Neural crest cell (in vitro differentiated cells): ENCODE data around the gene MYH15. TPM values are rescaled to one million over a fixed set of nuclear protein-coding genes. Genes with fewer than 3 reads are reported as not detected.

ENCODE experiments used
- DNase-seq: peaks from one replicate; pipeline ENCODE4 v3.0.0; 2021; ENCODE audit warnings: low read depth, mixed read lengths, low spot score
- H3K27ac Mint-ChIP-seq: one replicate; pipeline ENCODE4 v1.8.0; 2021; ENCODE audit warnings: mild to moderate bottlenecking, mixed read lengths; ENCODE audit not compliant: unreplicated experiment
- H3K27me3 Mint-ChIP-seq: 2 replicates; pipeline ENCODE4 v1.8.0; 2021; ENCODE audit warnings: low read depth, mild to moderate bottlenecking, mixed read lengths
- H3K36me3 Mint-ChIP-seq: 2 replicates; pipeline ENCODE4 v1.8.0; 2021; ENCODE audit warnings: low read depth, mild to moderate bottlenecking, mixed read lengths
- H3K4me1 Mint-ChIP-seq: 2 replicates; pipeline ENCODE4 v1.8.0; 2021; ENCODE audit warnings: mixed read lengths
- H3K4me3 Mint-ChIP-seq: one replicate; pipeline ENCODE4 v1.8.0; 2021; ENCODE audit warnings: mild to moderate bottlenecking, mixed read lengths
- H3K9me3 Mint-ChIP-seq: 2 replicates; pipeline ENCODE4 v1.8.0; 2021; ENCODE audit warnings: mixed read lengths
- total RNA-seq: library from RNA; stranded (reverse); gene quantifications from 2 replicates; pipeline ENCODE4 v1.2.1, GENCODE V29; 2021
- TF ChIP-seq, protein P1 (sequence below): fragments of 200-600 bp; sonication (generic); conservative IDR thresholded peaks from 2 replicates; pipeline ENCODE4 v1.5.0; 2021; ENCODE audit warnings: antibody characterized with exemption, mild to moderate bottlenecking

The MYH15 gene
- total RNA-seq, 1 donor from 2014 or later: 0.16 TPM

DNA sequence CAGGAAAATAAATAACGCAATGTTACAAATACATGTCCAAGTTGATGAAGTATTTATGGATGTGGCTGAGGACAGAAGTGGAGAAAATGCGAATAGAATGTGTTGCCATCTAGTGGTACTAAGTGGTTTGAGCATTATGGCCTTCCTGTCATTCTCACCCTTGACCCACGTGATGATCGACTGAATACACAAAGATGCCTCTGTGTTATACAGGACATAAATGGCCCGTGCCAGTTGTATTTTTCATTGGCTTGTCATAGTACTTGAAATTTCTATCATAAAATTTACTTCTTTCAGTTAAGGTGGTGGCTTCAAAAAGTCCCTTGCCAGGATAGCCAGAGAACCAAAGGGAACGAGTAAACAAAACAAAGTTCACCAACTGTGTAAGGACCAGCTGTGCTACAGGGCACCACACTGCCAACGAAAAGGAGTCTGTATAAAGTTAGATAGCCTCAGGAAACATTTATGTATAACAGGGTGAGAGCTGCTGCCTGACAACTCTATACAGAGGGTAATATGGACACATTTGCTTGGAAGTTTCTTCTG lies 103.7 kb downstream of the MYH15 start:
- Mint-ChIP-seq H3K4me3 (no peak overlapping the region), H3K9me3 (no peaks in the 10 kb centered on the region), H3K27ac (no peak overlapping the region), H3K4me1 (peaks cover 15% of the 10 kb centered on the region), H3K27me3 (no peaks in the 10 kb centered on the region), H3K36me3 (no peaks in the 10 kb centered on the region)
- TF ChIP-seq, protein P1, sequence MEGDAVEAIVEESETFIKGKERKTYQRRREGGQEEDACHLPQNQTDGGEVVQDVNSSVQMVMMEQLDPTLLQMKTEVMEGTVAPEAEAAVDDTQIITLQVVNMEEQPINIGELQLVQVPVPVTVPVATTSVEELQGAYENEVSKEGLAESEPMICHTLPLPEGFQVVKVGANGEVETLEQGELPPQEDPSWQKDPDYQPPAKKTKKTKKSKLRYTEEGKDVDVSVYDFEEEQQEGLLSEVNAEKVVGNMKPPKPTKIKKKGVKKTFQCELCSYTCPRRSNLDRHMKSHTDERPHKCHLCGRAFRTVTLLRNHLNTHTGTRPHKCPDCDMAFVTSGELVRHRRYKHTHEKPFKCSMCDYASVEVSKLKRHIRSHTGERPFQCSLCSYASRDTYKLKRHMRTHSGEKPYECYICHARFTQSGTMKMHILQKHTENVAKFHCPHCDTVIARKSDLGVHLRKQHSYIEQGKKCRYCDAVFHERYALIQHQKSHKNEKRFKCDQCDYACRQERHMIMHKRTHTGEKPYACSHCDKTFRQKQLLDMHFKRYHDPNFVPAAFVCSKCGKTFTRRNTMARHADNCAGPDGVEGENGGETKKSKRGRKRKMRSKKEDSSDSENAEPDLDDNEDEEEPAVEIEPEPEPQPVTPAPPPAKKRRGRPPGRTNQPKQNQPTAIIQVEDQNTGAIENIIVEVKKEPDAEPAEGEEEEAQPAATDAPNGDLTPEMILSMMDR: peak; percentile 70
- peak; percentile 12 for DNase-seq

GRCh38 chr3:108406063-108406660 lies 104.2 kb downstream of the MYH15 start:
- Mint-ChIP-seq H3K4me3 (no peak overlapping the region), H3K4me1 (peaks cover 15% of the 10 kb centered on the region), H3K36me3 (no peaks in the 10 kb centered on the region), H3K9me3 (no peaks in the 10 kb centered on the region), H3K27ac (no peak overlapping the region), H3K27me3 (no peaks in the 10 kb centered on the region)
- TF ChIP-seq, protein P1: no peak
- DNase-seq: no peak

DNA sequence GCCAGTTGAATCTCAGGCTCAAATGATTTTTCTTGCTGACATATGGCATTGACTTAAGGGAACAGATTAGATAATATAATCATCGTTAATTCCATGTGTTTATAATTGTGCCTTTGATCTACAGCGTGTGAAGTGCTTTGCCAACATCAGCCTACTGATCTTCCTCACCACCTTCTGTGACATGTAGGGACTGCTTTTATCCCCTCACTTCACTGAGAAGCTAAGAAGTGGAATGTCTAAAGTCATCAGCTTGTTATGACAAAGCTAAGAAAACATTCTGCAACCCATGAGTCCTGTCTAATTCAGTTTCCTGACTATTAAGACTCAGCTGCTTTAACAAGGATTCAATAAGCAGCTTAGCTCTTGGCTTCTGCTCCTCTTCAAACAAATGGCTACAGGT lies 106.0 kb downstream of the MYH15 start:
- Mint-ChIP-seq H3K4me3 (no peak overlapping the region), H3K4me1 (peaks cover 15% of the 10 kb centered on the region), H3K27ac (no peak overlapping the region), H3K27me3 (no peaks in the 10 kb centered on the region), H3K9me3 (peaks cover 6% of the 10 kb centered on the region), H3K36me3 (peaks cover 2% of the 10 kb centered on the region)
- TF ChIP-seq, protein P1: no peak
- no peak for DNase-seq

DNA sequence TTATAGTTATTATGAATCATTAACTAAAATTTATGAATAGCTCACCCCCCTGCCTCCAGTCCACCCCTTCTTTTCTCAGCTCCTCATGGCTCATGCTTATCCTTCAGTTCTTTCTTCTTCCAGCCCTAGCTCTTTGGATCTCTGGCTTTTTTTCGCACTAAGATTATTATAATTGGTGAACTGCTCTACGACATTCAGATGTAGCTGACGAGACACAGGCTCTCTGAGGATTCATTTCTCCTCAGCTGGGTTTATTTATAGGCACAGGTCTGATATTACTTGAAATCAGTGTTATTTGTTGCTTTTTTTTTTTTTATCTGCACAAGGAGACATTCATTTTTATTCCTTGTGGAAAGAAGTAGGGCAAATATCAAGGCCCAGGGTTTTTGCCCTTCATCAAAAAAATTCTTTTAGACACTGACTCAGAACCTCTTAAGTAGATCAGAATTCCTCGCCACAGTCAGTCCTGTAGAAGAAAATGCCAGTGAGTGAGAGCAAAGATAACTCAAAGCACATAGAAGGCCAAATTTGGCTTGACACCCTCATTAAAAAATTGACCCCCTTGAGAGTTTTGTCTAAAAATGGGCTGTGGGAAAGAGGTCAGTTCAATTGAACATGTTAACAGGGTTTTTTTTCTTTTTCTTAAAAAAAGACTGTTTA lies 106.6 kb downstream of the MYH15 start:
- Mint-ChIP-seq H3K4me3 (no peak overlapping the region), H3K36me3 (peaks cover 2% of the 10 kb centered on the region), H3K4me1 (peaks cover 15% of the 10 kb centered on the region), H3K27ac (no peak overlapping the region), H3K27me3 (no peaks in the 10 kb centered on the region), H3K9me3 (peaks cover 6% of the 10 kb centered on the region)
- TF ChIP-seq, protein P1: no peak
- DNase-seq: no peak

DNA sequence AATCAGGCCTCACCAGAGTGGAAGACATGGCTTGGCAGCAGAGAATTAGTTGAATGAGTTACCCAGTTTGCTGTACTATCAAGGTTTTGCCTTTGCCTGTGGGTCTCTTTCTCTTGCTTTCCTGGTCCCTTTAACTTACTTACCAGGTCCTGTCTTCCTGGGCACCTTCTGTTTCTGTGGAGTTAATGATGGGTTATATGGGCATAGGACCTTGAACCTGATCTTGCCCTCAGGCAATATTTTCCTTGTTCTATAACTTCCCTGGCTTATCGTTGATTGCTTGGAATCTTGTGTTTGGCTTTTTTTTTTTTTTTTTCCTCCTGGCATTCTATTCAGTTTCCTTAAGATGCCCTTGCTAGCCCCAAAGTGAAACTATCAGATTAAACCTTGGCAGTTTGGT lies 107.2 kb downstream of the MYH15 start:
- peaks cover 6% of the 10 kb centered on the region for H3K9me3 Mint-ChIP-seq
- TF ChIP-seq, protein P1: no peak
- H3K27ac Mint-ChIP-seq: no peak overlapping the region
- H3K4me3 Mint-ChIP-seq: no peak overlapping the region
- H3K4me1 Mint-ChIP-seq: peaks cover 15% of the 10 kb centered on the region
- DNase-seq: no peak
- no peaks in the 10 kb centered on the region for H3K27me3 Mint-ChIP-seq
- H3K36me3 Mint-ChIP-seq: peaks cover 2% of the 10 kb centered on the region
